Stimulated activated CD8-positive, alpha-beta memory T cell treated with anti-CD3 and anti-CD28 coated beads, Interleukin-7, amount 100 ng/mL, for 4 hours (primary cell): ENCODE measurements around the gene ARID4A.
"Not testable (repeated sequence)": the region's sequence is repeated elsewhere in the genome, so short reads cannot be mapped to it uniquely, and the experiment has no call there.

ENCODE experiments used
- DNase-seq, 2 donors: peaks; one replicate each; pipeline ENCODE4 v3.0.0-alpha.2; 2020; ENCODE audit warnings: low read depth in 2 of 2

The ARID4A gene

DNA sequence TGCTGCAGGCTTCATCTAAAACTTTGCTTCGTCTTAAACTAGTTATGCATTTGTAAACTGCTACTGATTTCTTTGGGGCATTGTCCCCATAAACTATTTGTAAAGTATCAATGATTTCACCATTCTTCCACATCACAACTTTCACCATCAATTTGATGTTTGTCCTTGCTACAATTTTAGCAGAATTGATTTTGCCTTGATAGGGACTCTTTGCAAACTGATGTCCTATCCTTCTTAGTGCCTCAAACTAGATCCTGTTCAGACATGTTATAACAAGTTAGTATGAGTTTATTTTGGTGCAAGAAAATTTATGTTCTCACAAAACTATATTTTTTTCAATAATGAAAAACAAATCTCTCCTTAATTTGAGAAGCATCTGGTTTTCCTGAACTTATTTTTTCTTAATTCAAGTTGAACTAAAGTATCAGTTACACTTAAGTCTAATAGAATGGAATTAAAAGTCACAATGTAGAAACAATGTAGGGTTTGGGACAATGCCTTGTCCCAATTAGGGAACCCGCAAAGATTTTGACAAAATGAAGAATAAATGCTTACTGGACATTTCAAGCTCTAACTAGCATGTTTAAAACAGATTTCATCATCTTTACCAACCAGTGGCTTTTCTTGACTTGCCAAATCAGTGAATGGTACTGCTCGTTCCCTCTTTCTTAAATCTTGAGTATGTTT, 10.1 kb upstream of the ARID4A start:
- no peak for DNase-seq

DNA sequence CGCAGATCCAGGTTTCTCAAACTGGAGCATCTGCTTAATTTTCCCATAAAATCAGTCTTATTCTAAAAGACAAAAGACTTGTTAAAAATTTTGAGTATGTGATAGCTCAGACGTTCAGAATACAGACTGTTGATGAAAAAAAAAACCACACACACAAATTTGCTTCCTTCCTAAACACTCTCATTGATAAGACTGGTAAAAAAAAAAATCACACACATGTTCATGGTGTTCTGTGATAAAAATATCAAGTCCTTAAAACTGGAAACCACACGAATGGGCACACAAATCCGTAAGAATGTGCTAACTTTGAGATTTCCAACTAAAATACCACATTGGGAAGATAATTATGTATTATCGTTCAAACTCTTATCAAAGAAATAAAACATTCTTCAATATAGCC, 6.7 kb upstream of the ARID4A start:
- DNase-seq: no peak

DNA sequence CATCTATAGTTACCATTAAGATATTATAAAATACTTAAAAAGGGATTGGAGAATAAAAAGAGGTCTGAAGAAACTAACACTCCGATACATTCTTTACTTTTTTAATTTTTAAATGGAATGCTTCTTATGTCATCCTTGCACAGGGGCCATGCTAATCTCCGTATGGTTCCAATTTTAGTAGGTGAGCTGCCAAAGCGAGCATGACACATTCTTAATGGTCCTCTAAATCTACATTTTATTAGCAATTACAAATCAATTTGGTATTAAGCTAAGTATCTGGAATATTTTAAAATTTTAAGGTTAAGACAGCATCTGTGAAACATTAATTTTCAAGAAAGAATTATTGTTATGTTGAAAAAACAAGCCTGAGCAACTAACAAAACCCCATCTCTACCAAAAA, 6.2 kb upstream of the ARID4A start:
- no peak for DNase-seq

DNA sequence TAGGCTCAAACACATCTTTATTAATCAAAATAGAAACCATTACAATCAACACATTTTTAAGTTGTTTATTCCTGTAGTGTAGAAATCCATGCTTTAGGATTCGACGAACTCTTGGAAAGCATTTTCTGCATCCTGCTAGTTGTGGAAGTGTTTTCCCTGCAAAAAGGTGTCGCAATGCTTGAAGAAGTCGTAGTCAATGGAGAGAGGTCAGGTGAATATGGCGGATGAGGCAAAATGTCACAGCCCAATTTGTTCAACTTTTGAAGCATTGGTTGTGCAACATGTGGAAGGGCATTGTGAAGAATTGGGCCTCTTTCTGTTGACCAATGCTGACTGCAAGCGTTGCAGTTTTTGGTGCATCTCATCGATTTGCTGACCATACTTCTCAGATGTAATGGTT, 4.2 kb upstream of the ARID4A start:
- DNase-seq: no peak

DNA sequence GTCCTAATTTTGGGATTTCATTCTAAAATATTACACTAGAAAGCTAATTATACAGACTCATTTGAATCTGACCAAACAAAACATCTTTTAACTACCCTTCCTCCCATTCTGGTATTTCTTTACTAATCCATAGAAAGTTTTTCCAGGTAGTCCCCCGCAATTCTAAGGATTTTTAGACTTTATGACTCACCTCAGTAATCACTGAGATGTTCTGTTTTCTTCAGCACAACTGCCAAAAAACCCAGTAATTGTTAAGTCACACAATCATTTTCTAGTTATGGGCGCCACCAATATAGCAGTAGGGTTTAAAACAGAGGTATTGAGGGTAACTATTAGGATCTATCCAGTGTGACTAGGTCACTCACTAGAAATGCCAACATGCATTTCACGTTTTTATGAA, 1.6 kb upstream of the ARID4A start:
- DNase-seq: no peak

DNA sequence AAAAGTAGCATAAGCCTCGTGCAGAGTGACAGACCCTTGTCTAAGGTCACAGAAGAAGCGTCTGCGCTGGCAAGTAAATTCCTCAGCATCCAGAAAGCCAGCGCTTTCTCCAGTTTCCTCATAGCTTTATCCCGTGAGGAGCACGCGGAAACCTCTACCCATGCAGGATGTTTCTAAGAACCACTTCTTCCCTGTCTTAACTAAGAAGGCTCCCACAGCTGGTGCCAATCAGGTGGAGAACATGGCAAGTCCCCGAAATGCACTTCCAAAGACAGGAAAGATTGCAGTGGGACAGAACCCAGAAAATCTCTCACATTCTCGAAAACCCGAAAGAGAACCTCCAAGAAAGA, 968 bp upstream of the ARID4A start:
- DNase-seq: no peak

DNA sequence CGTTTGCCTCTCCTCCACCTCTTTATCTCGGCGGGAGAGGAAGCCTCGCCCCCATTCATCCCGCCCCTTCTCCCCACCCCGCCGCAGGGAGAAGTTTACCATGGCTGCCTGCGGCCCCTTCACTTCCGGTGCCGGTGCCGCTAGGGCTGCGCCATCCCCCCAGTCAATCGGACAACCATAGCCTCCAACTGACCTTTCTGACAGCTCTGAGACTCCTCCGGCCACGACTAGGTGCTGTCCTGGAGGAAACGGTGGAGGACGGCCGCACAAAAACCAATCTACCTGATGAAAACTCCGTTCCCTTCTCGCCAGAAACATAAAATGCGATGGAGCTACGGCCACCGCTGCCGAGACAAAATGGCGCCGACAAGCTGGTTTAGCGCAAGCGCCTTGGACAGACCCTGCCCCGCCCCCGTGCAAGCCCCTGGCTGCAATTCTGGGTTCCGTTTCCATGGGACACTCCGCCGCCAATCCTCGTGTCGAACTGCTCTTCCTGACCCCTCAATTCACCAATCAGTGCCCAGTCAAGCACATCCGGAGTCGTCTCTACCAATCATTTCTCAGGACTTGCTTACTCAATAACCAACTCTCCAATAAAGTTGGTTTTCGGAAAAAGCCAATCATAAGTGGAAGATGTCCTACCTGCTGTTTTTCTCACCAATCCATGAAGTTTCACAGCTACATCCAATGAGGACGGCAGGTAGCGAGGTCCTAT, 436 bp upstream of the ARID4A start:
- DNase-seq: peak; percentile 98 to 99

DNA sequence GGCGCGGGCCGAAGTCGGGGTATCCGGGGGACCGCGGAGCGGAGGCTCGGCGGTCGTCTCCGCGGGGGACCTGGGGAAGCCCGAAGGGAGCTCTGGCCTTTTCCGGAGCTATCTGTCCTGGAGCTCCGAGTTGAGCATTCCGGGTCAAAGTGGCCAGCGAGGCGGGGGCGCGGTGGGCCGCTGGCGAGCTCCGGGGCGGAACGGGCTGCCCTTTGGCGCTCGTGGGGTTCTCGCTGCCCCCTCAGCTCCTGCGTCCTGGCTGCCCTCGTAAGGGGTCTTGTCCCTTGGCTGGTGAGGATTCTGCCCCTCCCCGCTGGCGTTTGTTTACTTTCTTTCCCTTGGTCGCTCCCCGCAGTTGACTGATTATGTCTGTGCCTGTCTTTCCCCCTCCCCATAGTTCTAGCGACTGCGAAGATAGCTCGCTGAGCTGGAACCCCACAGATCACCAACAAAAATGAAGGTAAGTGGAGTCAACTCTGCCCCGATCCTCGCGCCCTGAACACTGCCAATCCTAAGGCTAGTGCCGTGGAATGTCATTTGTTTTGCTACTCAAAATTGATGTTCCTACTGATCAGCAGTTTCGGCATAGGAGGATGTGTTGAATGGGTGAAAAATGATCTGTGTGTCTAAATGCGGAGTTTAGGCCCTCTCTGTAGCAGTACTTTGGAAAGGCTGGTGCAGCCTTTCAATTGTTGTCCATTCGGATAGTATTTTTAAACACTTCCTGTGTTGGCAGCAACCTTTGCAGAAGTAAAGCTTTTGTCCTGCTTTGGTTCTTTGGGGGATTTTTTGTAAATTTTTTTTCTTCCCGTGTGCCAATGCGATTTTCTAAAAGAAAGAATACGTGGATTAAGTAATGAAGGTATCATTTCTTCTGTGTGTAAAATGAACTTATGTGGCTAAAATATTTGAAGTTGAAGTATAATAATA, 1.3 kb downstream of the ARID4A start:
- no peak for DNase-seq

DNA sequence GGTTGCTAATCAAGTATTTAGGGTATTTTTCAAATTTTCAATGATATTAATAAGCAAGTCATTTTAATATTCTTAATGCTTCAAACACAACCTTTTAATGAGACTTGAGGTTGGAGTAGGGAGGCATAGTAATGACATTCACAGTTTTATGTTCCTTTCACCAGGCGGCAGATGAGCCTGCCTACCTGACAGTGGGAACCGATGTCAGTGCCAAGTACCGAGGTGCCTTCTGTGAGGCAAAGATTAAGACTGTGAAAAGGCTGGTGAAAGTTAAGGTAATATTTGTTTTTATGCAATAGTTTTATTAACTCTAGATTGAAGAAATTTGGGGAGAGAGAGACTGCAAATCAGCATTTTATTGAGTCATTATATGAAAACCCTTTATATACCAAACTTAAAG, 3.1 kb downstream of the ARID4A start:
- no peak for DNase-seq

DNA sequence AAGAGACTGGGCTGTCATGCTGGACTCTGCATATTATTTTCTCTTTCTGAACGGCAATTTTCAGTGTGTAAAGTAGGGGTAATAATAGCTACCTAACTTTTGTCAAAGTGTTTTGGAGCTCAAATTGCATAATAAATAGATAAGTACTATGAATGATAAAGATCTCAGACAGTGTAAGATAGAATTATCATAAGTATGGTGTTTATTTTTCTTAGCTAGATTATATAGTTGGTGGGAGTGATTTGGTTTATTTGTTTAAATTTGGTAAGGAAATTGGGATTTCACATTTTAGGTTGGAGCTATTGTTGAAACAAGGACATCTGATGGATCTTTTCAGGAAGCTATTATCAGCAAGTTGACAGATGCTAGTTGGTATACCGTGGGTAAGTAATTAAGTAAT, 7.4 kb downstream of the ARID4A start:
- DNase-seq: no peak

DNA sequence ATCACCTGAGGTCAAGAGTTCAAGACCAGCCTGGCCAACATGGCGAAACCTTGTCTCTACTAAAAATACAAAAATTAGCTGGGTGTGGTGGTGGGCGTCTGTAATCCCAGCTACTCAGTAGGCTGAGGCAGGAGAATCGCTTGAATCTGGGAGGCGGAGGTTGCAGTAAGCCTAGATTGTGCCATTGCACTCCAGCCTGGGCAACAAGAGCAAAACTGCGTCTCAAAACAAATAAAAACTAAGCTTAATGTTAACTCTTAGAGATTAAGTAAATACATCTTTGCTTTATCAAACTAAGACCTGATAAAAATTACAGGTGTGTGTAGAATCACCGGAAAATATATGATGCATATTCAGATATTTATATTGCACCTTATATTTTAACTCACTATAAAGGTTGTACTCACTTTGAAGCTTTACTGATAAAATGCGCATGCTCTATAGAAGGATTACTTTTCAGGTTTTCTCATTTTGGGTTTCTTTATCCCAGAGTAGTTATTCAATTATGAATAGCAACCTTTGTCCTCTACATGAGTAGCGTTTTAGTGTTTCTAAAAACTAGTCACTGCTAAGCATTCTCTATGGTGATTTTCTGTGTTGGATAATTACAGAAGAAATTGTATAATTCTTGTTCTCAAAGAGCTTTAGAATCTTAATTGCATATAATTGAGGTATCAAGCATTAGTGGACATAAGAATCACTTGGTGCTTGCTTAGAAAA, 9.4 kb downstream of the ARID4A start:
- DNase-seq: no peak

DNA sequence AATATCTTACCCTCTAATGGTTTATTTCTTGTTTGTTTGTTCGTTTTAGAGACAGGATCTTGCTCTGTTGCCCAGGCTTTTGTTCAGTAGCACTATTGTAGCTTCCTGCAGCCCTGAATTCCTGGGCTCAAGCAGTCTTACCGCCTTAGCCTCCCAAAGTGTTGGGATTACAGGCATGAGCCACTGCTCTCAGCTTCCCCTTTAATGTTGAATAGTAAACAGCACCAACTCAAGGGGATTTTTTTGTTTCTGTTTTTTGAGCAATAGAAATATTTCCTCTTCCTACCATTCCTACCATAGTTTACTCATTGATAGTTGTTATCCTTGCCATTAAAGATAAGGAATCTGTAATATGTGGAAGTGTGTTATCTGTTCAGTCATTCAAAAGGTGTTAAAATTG, 10.7 kb downstream of the ARID4A start:
- no peak for DNase-seq

DNA sequence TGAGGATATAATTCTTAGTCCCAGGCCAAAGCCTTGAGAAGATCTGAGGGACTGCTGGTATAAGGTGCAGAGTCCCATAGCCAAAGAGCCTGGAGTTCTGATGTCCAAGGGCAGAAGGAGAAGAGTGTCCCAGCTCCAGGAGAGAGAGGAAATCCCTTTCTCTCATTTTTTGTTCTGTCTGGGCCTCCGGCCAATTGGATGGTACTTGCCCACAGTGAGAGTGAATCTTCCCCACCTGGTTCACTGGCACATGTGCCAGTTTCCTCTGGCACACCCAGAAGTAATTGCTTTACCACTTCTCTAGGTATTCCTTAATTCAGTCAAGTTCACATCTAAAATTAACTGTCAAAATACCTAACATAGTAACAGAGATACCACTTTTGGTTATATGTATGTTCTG, 15.3 kb downstream of the ARID4A start:
- DNase-seq: no peak

DNA sequence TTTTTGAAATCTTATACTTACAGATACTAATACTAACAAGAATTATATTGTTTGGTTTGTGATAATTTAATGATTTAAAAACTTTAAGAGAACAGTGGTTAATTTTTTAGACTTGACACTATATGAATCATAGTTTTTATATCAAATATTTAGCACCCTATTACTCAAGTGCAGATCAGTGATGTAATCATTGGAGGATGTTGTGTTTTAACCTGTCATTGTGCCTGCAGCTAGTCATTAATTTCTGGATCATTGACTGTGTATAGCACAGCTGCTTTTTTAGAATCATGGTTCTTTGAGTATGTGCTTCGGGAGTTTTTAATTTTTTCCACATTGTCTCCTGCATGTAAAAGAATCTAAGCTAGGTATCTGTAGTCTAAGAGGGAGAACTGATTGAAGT, 17.3 kb downstream of the ARID4A start:
- no peak for DNase-seq

DNA sequence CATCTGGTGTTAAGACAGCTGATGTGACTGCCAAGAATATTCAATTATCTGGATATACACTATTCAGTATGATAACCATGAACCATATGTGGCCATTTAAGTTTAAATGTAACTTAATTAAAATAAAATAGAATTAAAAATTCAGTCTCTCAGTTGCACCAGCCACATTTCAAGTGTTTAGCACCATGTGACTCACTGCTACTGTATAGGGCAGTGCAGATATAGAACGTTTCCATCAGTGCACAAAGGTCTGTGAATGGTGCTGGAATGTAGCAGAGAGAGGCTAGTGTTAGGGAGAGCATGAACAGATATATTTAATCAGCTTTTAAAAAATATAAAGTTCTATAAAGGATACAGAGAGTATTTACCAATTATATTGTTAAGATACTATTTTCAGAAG, 28.7 kb downstream of the ARID4A start:
- DNase-seq: no peak

DNA sequence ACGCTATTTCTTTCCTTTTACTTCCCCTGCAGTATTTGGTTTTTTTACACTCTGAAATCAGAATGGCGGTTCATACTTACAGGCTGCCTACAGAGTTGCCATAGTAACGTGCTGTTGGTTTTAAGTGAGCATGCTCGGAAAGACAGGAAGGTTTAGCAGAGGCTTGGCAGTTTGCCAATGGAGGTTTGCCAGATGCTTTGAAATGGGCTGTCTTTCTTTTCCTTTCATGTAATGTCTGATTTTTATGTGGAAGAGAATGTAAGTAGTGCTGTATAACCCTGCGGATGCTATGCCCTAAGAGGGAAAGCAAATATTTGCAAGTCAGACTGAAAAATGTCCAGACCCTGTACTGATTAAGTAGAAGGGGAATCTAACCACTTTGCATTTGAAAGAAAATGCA, 32.8 kb downstream of the ARID4A start:
- peak; percentile 72 to 87 for DNase-seq

DNA sequence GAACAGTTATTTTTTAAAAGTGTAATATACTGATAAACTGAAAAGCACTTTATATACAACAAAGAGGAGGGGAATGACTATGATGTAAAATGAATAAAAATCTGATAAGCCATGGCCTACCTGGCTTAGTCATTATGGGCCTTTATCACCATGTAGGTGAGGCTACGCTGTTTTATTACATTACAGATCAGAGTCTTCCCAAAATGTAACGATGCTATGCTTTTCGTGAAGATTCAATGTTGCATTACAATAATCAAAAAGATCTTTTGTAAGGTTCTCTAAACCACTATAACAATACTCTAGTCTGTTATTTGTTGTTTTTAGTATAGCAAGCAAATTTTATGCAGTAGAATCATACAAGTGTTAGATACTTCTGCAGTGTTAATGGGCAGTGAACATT, 34.2 kb downstream of the ARID4A start:
- no peak for DNase-seq

DNA sequence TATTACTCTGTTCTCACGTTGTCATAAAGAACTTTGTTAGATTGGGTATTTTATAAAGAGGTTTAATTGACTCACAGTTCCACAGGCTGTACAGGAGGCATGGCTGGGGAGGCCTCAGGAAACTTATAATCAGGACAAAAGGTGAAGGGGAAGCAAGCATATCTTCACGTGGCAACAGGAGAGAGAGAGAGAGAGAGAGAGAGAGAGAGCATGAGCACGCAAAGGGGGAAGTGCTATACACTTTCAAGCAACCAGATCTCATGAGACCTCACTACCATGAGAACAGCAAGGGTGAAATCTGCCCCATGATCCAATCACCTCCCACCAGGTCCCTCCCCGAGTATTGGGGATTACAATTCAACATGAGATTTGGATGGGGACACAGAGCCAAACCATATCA, 41.3 kb downstream of the ARID4A start:
- DNase-seq: not testable (repeated sequence)

DNA sequence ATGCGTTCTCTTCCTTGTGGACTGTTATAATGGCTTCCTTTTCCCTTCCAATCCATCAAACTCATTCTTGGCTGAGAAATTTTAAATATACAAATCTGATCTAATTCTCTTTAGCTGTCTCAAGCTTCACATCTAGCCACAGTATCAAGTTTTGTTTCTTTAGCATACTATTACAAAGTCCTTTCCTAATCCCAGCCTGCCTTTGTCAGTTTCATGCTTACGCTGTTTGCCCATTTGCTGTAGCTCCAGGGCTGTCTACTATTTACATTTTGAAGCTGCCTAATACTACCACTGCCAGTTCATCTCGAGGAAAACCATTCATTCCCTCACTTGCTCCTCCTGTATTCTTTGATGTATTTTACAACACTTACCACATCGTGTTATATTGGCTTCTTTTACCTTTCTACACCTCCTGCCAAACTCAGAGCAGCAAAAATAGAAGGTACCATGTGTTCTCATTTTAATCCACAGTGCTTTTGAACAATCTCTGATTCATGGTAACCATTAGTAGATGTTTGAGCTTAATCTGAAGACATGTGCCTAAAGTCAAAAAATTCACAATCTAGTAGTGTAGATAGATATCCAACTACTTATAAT, 42.9 kb downstream of the ARID4A start:
- no peak for DNase-seq

DNA sequence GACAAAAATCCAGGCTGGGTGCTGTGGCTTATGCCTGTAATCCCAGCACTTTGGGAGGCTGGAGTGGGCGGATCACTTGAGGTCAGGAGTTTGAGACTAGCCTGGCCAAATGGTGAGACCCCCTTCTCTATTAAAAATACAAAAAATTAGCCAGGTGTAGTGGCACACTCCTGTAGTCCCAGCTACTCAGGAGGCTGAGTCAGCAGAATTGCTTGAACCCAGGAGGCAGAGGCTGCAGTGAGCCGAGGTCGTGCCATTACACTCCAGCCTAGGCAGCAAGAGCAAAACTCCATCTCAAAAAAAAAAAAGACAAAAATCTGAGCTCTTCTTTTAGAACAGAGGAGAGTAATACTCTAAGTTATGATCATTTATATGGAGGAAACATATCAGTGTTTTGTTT, 45.2 kb downstream of the ARID4A start:
- not testable (repeated sequence) for DNase-seq

DNA sequence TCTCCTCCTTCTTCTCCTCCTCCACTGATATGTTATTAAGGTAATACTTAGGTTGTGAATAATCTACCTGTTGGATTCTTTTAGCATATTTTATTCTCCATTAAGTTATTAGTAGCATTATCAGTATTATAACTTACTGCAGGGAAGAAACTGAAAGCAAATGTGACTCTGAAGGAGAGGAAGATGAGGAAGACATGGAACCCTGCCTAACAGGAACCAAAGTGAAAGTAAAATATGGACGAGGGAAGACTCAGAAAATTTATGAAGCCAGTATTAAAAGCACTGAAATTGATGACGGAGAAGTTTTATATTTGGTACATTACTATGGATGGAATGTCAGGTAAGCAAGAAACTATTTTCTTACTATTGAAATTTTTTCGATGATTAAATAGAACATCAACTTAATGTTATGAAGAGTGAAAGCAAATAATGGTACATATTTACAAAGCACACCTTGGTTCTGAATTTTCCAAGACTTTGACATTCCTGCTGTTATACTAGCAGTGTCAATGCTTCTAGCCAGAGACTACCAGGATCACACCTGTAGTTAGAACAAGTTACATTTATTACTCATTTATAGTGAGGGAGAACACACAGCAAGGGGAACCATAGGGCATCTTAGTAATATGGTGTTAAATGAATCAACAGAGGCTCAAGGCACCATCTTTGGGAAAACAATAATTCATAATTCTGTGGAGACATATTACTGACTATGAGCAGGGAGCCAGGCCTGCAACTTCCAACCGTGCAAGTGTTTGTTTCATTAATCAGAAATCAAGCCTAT, 55.4 kb downstream of the ARID4A start:
- no peak for DNase-seq
